Testis (tissue), 3 donors: ENCODE data around the gene DUSP8. TPM values are rescaled to one million over a fixed set of nuclear protein-coding genes. Genes with fewer than 3 reads are reported as not detected.

ENCODE experiments used
- DNase-seq: peaks from one replicate; pipeline ENCODE4 v3.0.0-alpha.2; 2019
- H3K27ac ChIP-seq, 2 donors: fragments of 200-600 bp; sonication (generic); one replicate each; pipeline ENCODE4 v1.5.1; 2019
- H3K27me3 ChIP-seq: fragments of 200-600 bp; sonication (generic); one replicate; pipeline ENCODE4 v1.5.1; 2019
- H3K36me3 ChIP-seq: fragments of 200-600 bp; sonication (generic); one replicate; pipeline ENCODE4 v1.5.1; 2017; ENCODE audit warnings: low read depth; ENCODE audit errors: missing control alignments
- H3K4me1 ChIP-seq: fragments of 200-600 bp; sonication (generic); one replicate; pipeline ENCODE4 v1.5.1; 2019
- H3K4me3 ChIP-seq, 2 donors: fragments of 200-600 bp; sonication (generic); one replicate each; pipeline ENCODE4 v1.5.1; 2017 to 2019
- H3K9me3 ChIP-seq: fragments of 200-600 bp; sonication (generic); one replicate; pipeline ENCODE4 v1.5.1; 2017
- POLR2A ChIP-seq: fragments of 450-650 bp; IDR thresholded peaks from one replicate; pipeline ENCODE4 v1.6.1; 2017; ENCODE audit warnings: antibody characterized with exemption, mild to moderate bottlenecking, moderate library complexity
- WGBS, 2 donors: methylation state at CpG; one replicate each; pipeline ENCODE4 v1.1.5; 2018; 5-methylcytosine and 5-hydroxymethylcytosine counted together
- intact Hi-C: fragments of 100-400 bp; cut with DNase I; formaldehyde crosslinking; loops from one replicate; pipeline ENCODE4 v1.15.1; 2023; ENCODE audit warnings: low total_unique reads
- polyA plus RNA-seq: library from polyadenylated mRNA; stranded (reverse); fragments of 350-450 nt; fragmentation: Illumina TruSeq; extraction: RNeasy Lipid Tissue Mini Kit (QIAGEN cat#74804); gene quantifications from one replicate; pipeline ENCODE4 v1.2.3, GENCODE V29; 2014; ENCODE audit warnings: low read depth, low replicate concordance; ENCODE audit not compliant: insufficient read depth
- total RNA-seq, 2 donors: library from RNA; depleted of rRNA; stranded (reverse); fragments of >200 nt; gene quantifications; one replicate each; pipeline ENCODE4 v1.2.3, GENCODE V29; 2016
- TF ChIP-seq, protein P1 (sequence below), 3 experiments: fragments of 450-650 bp in 2 of 3; fragments of 200-600 bp in 1 of 3; sonication (generic) in 1 of 3; IDR thresholded peaks; one replicate each; pipeline ENCODE4 v1.5.1; 2016 to 2019; ENCODE audit warnings: antibody characterized with exemption in 3 of 3, mild to moderate bottlenecking in 2 of 3, moderate library complexity in 1 of 3

The DUSP8 gene
- total and polyA plus RNA-seq, 3 donors from 2014 or later = 7.0 to 14.4 (median 8.5) TPM

- Histone ChIP-seq H3K36me3 (no peaks in the 10 kb centered on the region), H3K9me3 (no peaks in the 10 kb centered on the region), H3K4me3 (no peak overlapping the region), H3K27ac (no peak overlapping the region), H3K4me1 (no peaks in the 10 kb centered on the region), H3K27me3 (no peaks in the 10 kb centered on the region)
- TF ChIP-seq POLR2A = no peak
- TF ChIP-seq, protein P1, sequence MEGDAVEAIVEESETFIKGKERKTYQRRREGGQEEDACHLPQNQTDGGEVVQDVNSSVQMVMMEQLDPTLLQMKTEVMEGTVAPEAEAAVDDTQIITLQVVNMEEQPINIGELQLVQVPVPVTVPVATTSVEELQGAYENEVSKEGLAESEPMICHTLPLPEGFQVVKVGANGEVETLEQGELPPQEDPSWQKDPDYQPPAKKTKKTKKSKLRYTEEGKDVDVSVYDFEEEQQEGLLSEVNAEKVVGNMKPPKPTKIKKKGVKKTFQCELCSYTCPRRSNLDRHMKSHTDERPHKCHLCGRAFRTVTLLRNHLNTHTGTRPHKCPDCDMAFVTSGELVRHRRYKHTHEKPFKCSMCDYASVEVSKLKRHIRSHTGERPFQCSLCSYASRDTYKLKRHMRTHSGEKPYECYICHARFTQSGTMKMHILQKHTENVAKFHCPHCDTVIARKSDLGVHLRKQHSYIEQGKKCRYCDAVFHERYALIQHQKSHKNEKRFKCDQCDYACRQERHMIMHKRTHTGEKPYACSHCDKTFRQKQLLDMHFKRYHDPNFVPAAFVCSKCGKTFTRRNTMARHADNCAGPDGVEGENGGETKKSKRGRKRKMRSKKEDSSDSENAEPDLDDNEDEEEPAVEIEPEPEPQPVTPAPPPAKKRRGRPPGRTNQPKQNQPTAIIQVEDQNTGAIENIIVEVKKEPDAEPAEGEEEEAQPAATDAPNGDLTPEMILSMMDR (IDR thresholded peaks at IDR 0.05) = no peak
- no peak for DNase-seq
- intact Hi-C loops = no loop called here
- WGBS, 2 donors = 79 to 84% methylated on average over 2 to 10 of the region's 10 CpGs
Observed at GRCh38 chr11:1542267-1542666, 29.8 kb downstream of the DUSP8 start.

DNA sequence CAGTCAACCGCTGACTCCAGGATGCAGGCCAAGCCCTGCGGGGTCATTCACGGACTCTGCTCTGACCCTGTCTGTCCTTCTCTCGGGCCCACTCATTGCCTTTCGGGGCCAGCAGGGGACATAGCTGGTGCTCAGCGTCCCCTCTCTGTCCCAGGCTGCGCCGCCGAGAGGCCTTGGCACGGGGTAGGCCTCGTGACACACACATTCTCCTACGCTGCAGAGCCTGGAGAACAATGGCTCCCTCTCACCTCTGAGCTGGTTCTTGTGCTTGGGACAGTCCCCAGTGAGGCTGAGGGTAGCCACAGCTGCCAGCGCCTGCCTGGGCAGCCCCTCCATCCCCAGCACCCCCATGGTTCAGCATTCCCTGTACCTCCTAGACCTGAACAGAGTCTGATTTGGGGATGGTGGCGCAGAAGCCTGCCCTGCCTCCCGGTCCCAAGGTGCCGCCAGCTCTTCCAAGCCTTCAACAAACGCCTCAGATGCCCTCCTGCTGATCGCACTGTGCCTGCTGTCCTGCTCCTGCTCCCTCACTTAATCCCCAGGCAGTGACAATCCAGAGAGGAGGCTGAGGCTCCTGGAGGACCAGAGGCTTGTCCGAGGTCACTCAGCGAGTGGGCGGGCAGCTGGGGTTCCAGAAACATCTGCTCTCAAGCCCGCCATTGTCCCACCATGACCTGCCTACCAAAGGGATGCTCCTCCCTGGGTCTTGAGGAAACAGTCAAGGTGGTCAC lies 30.4 kb downstream of the DUSP8 start:
- no peaks in the 10 kb centered on the region for H3K36me3 ChIP-seq
- H3K4me3 ChIP-seq = no peak overlapping the region
- DNase-seq = no peak
- H3K27ac ChIP-seq = no peak overlapping the region
- H3K4me1 ChIP-seq = no peaks in the 10 kb centered on the region
- TF ChIP-seq, protein P1 (IDR thresholded peaks at IDR 0.05) = no peak
- TF ChIP-seq POLR2A = no peak
- no peaks in the 10 kb centered on the region for H3K27me3 ChIP-seq
- WGBS, 2 donors = 78 to 85% methylated on average over 8 to 22 of the region's 22 CpGs
- H3K9me3 ChIP-seq = no peaks in the 10 kb centered on the region
- intact Hi-C loops = no loop called here

DNA sequence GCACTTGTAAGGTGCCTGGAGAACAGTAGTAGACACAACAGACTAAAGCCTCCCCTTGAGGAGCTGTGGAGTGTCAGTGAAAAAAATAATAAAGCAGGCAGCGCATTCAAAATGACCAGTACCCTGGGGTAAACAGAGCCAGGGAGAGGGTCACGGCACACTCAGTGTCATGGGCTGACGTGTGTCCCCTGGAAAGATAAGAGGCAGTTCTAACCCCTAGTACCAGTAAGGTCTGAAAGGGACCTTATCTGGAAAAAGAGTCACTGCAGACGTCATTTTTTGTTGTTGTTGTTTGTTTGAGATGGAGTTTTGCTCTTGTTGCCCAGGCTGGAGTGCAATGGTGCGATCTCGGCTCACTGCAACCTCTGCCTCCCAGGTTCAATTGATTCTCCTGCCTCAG lies 32.0 kb downstream of the DUSP8 start:
- WGBS, 2 donors = 89 to 90% methylated on average over 6 of the region's 6 CpGs
- Histone ChIP-seq H3K27ac (no peak overlapping the region), H3K27me3 (no peaks in the 10 kb centered on the region), H3K4me3 (no peak overlapping the region), H3K9me3 (no peaks in the 10 kb centered on the region), H3K36me3 (no peaks in the 10 kb centered on the region), H3K4me1 (no peaks in the 10 kb centered on the region)
- intact Hi-C loops = no loop called here
- TF ChIP-seq, protein P1 (IDR thresholded peaks at IDR 0.05) = no peak
- no peak for TF ChIP-seq POLR2A
- DNase-seq = no peak

DNA sequence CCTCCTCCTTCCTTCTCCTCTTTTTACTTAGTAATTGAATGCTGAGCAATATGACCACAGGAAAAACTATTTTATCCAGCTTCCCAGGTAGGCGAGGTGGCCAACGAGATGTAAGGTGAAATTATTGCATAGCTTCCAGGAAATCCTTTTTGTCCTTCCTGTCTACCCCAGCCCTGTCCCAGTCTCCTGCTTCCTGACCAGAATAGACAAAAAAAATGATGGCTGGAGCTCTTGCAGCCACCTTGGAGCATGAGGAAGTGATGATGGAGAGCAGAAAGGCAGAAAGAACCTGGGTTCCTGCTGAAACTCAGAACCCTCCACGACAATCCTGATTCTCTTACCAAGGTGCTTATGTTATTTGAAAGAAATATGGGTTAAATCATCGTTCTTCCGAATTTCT lies 33.9 kb downstream of the DUSP8 start:
- TF ChIP-seq, protein P1 (IDR thresholded peaks at IDR 0.05) = no peak
- no peak for TF ChIP-seq POLR2A
- Histone ChIP-seq H3K27ac (no peak overlapping the region), H3K36me3 (no peaks in the 10 kb centered on the region), H3K27me3 (no peaks in the 10 kb centered on the region), H3K4me1 (no peaks in the 10 kb centered on the region), H3K4me3 (no peak overlapping the region), H3K9me3 (no peaks in the 10 kb centered on the region)
- WGBS, 2 donors = 85 to 88% methylated on average over 5 of the region's 5 CpGs
- DNase-seq = no peak
- intact Hi-C loops = no loop called here
